SKM-1 treated with dmso at 0.1 percent for 144 hours (cell line): ENCODE data around the gene TM9SF2.
"Not testable (repeated sequence)": the region's sequence is repeated elsewhere in the genome, so short reads cannot be mapped to it uniquely, and the experiment has no call there.

Experiments used
- DNase-seq: peaks from one replicate; lab custom pipeline; 2025; ENCODE audit not compliant: unreplicated experiment; lab: John Stamatoyannopoulos, UW

TM9SF2 gene

DNA sequence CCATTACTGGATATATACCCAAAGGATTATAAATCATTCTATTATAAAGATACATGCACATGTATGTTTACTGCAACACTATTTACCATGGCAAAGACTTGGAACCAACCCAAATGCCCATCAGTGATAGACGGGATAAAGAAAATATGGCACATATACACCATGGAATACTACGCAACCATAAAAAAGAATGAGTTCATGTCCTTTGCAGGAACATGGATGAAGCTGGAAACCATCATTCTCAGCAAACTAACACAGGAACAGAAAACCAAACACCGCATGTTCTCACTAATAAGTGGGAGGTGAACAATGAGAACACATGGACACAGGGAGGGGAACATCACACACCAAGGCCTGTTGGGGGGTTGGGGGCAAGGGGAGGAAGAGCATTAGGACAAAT lies 9.5 kb upstream of the TM9SF2 start:
- not testable (repeated sequence) for DNase-seq

DNA sequence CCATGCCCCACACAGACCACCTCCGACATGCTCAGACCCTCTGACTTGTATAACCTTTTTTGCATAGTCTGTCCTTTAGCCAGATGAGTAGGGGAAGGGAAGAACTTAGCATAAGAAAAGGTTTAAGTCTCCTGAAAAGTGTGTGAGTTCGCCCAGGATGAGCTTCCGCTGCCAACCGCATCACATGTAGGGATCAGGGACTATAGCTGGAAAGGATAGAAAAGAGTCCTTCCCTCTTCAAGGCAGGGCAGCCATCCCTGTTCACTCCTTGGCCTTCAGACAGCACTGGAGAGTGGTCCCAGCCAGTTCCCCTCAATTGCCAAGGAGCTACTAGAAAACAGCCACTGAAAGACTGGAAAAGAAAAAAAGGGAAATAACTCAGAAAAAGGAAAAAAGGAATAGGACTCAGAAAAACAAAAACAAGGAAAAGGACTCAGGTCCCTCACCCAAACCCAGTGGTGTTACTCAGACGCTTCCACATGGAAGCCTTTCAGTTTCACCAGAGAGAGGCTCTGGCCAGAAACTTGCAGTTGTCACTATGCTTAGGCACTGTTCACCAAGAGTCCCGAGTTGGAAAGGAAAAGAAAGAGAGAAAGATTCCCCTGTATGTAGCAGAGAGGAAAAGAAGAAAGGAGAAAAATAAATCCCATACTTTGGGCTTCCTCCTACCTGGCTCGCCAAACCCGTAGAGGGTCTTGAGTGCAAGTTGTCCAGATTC lies 5.6 kb upstream of the TM9SF2 start:
- no peak for DNase-seq

DNA sequence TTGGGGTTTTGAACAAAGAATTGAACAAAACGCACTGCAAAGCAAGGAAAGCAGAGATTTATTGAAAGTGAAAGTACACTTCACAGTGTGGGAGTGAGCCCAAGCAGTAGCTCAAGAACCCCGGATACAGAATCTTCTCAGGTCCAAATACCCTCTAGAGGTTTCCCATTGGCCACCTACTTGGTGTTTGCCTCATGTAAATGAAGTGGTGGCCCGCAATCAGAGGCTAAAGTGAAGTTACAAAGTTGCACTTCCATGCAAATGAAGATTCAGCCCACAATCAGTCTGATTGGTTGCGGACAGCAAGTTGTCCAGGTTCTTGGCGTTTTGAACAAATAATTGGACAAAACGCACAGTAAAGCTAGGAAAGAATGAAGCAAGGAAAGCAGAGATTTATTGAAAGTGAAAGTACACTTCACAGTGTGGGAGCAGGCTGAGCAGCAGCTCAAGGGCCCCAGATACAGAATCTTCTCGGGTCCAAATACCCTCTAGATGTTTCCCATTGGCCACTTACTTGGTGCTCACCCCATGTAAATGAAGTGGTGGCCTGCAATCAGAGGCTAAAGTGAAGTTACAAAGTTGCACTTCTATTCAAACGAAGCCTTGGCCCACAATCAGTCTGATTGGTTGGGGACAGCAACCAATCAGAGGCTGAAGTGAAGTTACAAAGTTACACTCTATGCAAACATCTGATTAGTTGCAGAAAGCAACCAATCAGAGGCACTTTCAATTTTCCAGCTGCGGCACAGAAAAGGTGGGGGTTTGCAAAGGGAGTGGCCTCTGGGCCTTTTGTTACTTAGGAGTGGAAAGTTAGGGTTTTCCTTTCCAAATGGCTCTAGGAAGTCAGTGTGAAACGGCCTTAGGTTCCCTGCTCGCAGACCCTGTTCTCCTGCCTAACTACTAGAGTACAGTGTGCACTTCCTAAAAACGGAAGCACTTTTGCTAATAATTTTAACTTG lies 4.8 kb upstream of the TM9SF2 start:
- no peak for DNase-seq

DNA sequence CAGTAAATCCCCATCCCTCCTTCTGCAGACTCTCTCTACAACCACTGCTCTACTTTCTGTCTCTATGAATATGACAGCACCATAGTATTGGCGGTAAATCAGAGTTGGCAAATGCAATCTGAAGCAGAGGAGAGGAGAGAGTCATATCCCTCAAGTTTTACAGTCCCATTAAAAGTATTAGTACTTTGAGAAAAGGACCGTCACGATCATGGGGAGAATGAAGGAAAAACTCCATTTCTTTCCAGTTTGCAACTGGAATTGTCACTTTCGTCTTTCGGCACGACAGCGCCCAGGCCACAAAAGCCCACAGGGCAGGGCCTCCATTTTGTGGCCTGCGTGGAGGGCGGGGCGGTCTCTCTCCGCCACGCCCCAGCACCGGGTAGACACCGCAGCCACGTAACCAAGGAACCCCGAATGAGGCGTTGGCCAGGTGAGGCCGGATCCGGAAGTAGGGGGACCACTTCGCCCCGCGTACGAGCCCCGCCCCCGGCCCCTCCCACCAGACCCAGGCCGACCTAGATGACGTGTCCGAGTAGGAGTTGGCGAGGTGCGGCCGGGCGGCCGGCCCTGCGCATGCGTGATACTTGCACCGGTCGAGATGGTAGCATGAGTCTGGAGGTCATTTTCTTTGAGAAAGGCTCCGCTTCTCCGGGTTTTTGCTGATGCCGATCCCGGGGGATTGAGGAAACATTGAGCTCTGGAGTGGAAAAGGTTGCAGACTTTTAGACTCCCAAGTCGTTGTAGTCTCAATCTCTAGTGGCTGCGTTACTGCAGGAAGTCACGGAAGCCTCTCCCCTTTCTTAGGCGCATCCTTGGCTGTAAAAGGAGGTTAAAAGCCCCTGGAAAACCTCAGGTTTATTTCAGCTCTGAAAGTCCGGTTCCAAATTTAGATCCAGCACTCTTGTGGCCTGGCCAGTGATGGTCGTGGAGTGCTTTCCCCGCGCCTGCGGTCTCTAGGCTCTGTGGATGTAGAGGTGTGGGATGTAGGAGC lies 2.8 kb upstream of the TM9SF2 start:
- peak; percentile 86 for DNase-seq

DNA sequence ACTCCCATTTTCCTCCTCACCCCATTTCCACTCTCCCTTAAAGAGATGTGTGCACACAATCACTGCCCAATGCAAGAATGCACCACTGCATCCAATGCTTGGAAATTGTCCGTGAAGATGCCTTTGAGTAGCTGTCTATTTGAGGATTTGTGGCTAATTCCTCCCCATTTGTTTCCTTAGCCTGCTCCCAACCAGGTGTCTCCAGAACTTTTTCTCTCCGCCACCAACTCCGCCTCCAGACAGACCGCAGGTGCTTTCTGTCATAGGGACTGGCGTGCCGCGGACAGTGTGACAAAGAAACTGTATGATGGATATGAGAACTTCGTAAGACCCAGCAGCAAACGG lies 461 bp upstream of the TM9SF2 start:
- no peak for DNase-seq

DNA sequence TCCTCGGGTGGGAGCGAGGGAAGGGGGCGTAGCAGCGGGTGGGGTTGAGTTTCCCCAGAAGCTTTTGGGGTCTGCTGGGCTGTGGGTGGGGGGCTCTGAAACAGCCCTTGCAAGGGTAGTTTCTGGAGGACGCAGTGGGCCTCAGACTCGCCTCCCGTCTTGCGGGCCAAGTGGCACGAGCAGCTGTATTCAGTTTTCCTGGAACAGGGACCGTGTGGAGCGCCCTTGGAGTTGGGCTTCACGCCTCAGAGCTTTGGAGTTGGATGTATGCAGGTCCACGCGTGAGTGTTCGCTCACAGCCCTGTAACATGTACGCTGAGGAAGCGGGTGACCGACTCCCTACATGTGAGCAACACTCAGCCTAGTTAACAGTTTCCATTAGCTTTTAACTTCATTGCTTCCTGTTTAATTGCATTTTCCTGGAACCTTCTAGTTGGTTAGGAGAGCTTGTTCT lies 603 bp downstream of the TM9SF2 start:
- no peak for DNase-seq

DNA sequence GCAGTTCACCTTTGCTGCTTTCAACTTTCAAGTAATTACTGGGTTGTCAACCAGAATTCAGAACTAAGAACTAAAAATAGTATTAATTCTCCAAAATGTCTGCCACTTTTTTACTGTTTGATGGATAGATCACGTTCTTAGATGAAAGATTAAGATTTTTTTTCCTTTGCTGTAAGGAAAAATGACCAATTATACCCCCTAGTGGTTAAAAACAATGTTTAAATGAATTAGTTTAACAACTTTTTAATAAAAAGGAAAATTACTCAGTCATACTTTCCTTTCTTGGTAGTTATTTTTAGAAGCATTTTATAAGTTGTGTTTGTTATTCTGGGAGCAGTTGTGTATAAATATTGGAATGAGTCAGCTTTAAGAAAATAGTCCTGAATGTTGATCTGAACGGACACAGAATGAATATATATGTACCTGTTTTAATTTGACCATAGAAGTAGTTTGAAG lies 4.6 kb downstream of the TM9SF2 start:
- no peak for DNase-seq

DNA sequence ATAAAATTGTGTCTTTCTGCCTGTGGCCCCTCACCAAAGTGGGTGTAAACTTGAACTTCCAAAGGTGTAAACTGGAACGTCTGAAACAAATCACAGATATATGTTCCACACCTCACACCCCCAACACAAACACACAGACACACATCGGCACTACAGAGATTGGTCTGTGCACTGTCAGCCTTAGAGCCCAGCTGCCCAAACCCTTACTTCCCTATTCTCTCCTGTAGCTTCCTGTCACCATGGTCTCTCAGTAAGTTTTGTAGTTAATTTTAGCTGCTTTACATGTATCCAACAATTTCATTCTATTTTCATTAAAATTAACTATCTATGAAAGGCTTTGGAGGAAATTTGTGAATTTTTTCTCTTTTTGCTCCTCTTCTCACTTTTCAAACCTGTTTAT lies 5.4 kb downstream of the TM9SF2 start:
- peak; percentile 73 for DNase-seq

DNA sequence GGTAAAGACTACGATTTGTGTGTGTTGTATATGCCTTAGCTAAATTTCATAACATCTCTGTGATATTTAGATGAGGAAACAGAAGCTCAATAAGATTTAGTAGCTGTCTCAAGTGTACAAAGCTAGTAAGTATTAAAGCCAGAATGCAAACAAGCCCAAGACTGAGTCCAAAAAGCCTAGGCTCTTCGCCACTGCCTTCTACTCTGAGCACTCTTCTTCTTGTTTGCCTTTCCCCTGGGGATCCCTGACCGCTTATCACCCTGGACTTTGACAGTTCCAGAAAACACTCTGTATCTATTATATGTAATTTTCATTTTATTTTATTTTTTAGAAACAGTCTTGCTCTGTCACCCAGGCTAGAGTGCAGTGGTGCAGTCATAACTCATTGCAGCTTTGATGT lies 5.8 kb downstream of the TM9SF2 start:
- peak; percentile 47 for DNase-seq

DNA sequence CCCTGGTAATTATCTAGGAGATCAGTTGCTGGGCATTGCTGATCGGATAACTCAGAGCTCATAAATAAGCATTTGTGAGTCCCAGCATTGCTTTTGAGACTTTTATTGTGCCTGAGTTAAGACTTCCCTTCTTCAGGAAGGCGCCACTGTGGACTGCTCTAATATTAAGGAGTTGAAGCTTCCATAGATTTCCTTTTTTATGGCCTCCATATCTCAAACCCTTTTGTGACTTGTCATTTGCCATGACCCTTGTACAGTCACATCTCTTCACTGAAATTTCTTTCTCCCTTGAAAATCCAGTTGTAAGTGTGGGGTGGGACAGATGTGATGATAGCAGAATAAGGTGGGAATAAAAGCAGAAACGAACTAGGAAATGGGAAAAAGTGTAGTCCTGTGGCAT lies 6.3 kb downstream of the TM9SF2 start:
- DNase-seq, result no peak

DNA sequence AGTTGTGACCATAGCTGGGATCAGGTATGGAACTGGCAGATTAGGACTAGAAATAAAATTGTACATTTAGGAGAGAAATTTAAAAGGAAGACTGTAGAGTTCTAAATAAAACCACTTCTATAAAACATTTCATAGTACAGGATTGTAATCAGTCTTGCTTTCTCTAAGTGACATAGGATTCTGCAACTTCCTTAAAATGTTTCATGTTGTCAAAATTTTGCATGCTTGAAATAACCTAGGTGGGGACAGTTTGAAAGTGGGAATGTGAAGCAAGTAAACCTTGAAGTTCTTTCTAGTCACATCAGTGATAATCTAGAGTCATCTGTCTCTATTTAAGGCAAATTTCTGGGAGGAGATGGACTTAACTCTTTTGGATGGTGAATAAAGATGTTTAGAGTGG lies 6.7 kb downstream of the TM9SF2 start:
- DNase-seq, result peak; percentile 25

DNA sequence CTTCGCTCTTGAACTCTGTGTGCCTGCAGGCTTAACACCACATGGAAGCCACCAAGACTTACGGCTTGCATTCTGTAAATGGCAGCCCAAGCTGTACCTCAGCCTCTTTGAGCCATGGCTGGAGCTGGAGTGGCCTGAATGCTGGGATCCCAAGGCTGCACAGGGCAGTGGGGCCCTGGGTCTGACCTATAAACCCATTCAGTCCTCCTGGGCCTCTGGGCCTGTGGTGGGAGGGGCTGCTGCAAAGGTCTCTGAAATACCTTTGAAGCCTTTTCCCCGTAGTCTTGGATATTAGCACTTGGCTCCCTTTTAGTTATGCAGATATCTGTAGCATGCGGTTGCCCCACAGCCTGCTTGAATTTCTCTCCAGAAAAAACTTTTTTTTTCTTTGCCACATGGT lies 8.2 kb downstream of the TM9SF2 start:
- DNase-seq, result no peak

DNA sequence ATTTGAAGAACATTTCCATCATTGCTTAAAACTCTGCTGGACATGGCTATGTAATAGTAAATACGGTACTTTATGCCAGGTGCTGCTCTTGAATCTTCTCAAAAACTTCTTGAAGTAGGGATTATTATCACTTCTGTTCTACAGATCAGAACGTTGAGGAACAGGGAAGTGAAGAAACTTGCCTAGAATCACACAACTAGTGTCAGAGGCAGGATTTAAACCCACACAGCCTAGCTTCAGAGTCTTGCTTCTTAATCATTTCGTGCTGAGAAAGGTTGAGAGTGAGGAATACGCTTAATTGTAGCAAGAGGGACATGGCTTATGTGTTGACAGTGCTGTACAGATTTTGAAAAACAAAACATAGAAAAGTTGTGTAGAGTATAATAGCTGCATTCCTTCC lies 13.5 kb downstream of the TM9SF2 start:
- no peak for DNase-seq

DNA sequence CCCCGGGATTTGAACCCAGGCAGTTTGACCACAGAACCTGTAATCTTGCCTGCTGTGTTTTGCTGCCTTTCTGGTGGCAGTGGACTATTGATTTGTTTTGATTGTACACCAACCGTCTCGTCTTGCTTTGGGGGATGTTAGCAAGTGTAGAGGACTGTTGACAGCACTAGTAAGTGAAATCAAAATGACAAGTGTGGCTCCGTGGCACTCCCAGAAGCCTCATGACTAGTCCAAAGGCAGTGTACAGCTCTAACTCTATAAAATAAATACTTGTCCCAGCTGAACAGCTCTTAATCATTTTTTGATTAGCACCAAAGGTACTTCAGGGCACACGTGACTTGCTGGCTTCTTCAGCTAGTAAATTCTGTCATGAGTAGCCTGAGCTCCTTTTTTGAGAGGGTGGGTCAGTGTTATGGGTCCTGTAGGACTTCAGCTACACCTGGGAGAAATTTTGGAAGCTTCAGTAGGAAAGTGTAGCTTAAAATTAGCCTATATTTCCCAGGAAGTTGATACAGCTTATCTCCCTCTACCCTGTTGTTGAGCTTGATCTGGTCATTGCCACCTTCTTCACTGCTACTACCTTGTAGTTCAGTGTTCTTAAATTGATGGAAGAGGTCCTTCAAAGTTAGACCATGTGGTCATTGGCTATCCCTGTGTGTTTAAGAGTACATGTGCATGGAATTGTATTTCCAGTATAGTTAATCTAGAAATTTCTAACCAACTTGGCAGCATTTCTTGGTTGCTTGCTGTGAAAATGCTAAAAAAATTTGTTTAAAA lies 15.1 kb downstream of the TM9SF2 start:
- DNase-seq, result no peak

DNA sequence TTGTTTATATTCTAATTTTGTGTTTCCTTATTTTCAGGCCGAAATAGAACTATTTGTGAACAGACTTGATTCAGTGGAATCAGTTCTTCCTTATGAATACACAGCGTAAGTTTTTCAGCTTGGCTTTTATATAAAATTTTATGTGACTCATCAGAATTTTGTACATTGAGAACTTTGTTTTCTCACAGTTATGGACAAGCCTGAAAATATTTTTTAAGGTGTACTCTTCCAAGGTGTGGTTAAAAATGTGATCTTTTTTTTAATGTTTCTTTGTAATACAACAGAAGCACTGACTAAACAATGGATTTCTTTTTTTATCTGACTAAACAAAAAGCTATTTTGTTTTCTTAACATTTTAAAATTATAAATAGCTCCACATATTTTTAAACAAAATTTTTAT lies 16.3 kb downstream of the TM9SF2 start:
- no peak for DNase-seq

DNA sequence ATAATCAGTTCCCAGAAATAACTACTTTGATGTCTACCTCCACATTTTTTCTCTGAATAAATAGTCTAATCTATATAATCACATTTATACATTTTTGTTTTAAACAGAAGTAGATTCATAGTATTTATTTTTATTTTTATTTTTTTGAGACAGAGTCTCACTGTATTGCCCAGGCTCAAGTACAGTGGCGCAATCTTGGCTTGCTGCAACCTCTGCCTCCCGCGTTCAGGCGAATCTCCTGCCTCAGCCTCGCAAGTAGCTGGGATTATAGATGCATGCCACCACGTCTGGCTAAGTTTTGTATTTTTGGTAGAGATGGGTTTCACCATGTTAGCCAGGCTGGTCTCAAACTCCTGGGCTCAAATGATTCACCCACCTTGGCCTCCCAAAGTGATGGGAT lies 16.7 kb downstream of the TM9SF2 start:
- no peak for DNase-seq

DNA sequence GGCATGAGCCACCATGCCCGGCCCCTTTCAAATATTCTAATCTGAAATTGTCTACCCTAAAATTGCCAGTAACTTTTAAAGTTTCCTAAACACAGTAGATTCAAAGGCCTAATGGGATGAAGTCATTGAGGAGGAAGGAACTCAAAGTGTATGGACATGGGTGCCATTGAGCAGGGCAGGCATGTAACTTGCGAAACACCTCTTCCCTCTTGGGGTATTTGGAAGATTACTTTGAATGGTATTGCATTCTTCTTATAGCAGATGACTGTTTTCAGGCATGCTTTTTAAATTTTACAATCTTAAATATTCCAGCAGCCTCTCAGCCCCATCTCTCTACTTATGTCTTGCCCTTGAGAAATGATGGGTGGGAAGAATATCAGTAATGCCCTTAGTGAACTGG lies 21.0 kb downstream of the TM9SF2 start:
- DNase-seq, result no peak

DNA sequence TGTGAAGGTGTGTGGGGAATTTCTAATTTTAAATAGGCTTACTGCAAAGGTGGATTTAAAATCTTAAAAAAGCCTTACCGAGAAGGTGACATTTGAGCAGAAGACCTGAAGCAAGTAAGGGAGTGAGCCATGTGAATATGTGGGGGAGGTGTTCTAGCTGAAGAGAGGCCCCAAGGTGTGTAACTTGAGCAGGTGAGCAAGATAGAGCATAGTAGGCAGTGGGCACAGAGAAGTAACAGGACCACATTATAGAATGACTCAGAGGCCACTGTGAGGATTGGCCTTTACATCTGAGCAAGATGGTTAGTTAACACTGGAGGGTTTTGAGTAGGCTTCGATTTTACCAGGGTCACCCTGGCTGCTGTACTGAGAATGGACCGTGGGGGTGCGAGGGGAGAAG lies 22.6 kb downstream of the TM9SF2 start:
- DNase-seq, result no peak

DNA sequence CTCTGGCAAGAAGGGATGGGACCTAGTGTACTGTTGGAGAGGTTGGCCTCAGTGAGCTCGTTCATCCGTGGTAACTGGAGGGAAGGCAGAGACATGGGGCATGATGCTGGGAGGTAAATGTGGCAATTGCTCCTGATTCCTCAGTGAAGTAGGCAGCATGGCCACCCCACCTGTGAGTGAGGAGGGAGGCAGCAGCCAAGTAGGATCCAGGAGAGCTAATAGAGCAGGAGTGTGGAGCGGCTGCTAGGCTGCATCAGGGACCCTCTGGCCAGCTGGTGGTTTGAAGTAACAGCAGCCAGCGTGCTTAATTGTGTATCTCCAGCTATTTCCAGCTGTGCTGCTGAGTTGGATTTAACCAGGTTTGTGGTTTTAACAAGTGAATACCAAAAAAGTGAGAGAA lies 24.7 kb downstream of the TM9SF2 start:
- DNase-seq, result no peak

DNA sequence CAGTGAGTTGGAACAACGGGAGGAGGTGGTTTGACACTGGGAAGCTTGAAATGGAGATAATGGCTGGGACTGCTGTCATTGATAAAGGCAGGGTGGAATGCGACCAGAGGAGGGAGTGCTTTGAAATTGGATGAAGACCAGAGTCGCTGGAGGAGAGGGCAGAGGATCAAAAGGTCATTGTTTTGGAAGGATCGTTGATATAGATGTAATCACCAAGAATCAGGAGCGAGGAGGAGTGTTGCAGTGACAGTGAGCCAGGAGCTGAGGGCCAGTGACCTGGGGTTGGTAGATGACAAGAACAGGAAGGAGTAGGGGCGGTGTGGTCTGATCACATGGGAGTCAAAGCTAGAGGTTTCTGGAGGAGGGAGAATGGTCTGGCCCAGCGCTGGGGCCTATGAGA lies 25.3 kb downstream of the TM9SF2 start:
- no peak for DNase-seq
